Adrenal gland (tissue), 12 donors: ENCODE measurements around the gene TNIK. TPM values are rescaled to one million over a fixed set of nuclear protein-coding genes. Genes with fewer than 3 reads are reported as not detected.

ENCODE experiments used
- DNase-seq, 7 donors: peaks; one replicate each; pipeline ENCODE4 v3.0.0-alpha.2; 2019 to 2020
- H3K27ac ChIP-seq, 5 donors: fragments of 200-600 bp; sonication (generic) in 4 of 5; 1 replicate in 3 of 5; 2 replicates in 2 of 5; pipeline versions ENCODE4 v1.5.1 to v1.8.0; 2016 to 2020; ENCODE audit warnings: mild to moderate bottlenecking in 1 of 5
- H3K27me3 ChIP-seq: fragments of 200-600 bp; 2 replicates; pipeline ENCODE4 v1.8.0; 2021
- H3K36me3 ChIP-seq, 2 donors: fragments of 200-600 bp; replicated peaks in 1 of 2; 1 replicate in 1 of 2; 2 replicates in 1 of 2; pipeline versions ENCODE4 v1.5.1 to v1.8.0; 2018 to 2022
- H3K4me1 ChIP-seq, 2 donors: fragments of 200-600 bp; replicated peaks in 1 of 2; 1 replicate in 1 of 2; 2 replicates in 1 of 2; pipeline versions ENCODE4 v1.5.1 to v1.8.0; 2018 to 2021
- H3K4me3 ChIP-seq, 4 donors: fragments of 200-600 bp; sonication (generic) in 3 of 4; one replicate each; pipeline ENCODE4 v1.5.1; 2016 to 2018
- H3K9me3 ChIP-seq, 3 donors: fragments of 200-600 bp; sonication (generic) in 1 of 3; replicated peaks in 1 of 3; 1 replicate in 2 of 3; 2 replicates in 1 of 3; pipeline versions ENCODE4 v1.5.1 to v1.8.0; 2016 to 2021
- POLR2A ChIP-seq, 2 donors: fragments of 450-650 bp; IDR thresholded peaks; one replicate each; pipeline ENCODE4 v1.6.1; 2017; ENCODE audit warnings: antibody characterized with exemption in 2 of 2, mild to moderate bottlenecking in 2 of 2, moderate library complexity in 1 of 2
- WGBS, 4 donors: extraction: QIAGEN DNeasy Blood & Tissue Kit in 2 of 4; methylation state at CpG; one replicate each; pipeline versions ENCODE4 v1.1.5 to v1.1.7; 2013 to 2017; 5-methylcytosine and 5-hydroxymethylcytosine counted together
- intact Hi-C, 2 donors: fragments of 100-400 bp; cut with DNase I; formaldehyde crosslinking; loops; one replicate each; pipeline versions ENCODE4 v1.14.1 to v1.15.0; 2022 to 2023
- polyA plus RNA-seq, 3 donors: library from polyadenylated mRNA; stranded (reverse); fragments of 200-250 nt in 2 of 3; fragments of 350-450 nt in 1 of 3; fragmentation: Illumina TruSeq in 1 of 3; extraction: RNeasy Lipid Tissue Mini Kit (QIAGEN cat#74804) in 1 of 3; gene quantifications; one replicate each; pipeline ENCODE4 v1.2.3, GENCODE V29; 2013 to 2014
- total RNA-seq, 9 donors: library from RNA; depleted of rRNA in 4 of 9; stranded (reverse); fragments of >200 nt in 4 of 9; fragments of 120-200 nt in 1 of 9; fragmentation: NEBNext Ultra II Directional in 1 of 9; extraction: Animal tissue kit (Norgen Biotek cat#: 25700) in 1 of 9; gene quantifications; one replicate each; pipeline versions ENCODE4 v1.1.0 to v1.2.4, GENCODE V29; 2013 to 2023
- TF ChIP-seq, protein P1 (sequence below), 6 experiments: fragments of 450-650 bp in 4 of 6; fragments of 200-600 bp in 2 of 6; sonication (generic) in 1 of 6; IDR thresholded peaks; 1 replicate in 5 of 6; 2 replicates in 1 of 6; pipeline versions ENCODE4 v1.5.1 to v1.8.0; 2016 to 2021; ENCODE audit warnings: antibody characterized with exemption in 6 of 6, mild to moderate bottlenecking in 2 of 6, moderate library complexity in 1 of 6
- donor health status: healthy with polysubstance abuse.
- donor health status: Bipolar disorder and iron deficiency.
- donor health status: DM: yes; HTN: yes; CAD: no.
- donor health status: DM: no; HTN: no; CAD: no.
- donor health status: DM: no; HTN: no; CAD: no.
- donor health status: DM: yes; HTN: yes; CAD: no.

TNIK gene
- total and polyA plus RNA-seq, 12 donors: 4.9 to 33.1 (median 10.7) TPM

DNA sequence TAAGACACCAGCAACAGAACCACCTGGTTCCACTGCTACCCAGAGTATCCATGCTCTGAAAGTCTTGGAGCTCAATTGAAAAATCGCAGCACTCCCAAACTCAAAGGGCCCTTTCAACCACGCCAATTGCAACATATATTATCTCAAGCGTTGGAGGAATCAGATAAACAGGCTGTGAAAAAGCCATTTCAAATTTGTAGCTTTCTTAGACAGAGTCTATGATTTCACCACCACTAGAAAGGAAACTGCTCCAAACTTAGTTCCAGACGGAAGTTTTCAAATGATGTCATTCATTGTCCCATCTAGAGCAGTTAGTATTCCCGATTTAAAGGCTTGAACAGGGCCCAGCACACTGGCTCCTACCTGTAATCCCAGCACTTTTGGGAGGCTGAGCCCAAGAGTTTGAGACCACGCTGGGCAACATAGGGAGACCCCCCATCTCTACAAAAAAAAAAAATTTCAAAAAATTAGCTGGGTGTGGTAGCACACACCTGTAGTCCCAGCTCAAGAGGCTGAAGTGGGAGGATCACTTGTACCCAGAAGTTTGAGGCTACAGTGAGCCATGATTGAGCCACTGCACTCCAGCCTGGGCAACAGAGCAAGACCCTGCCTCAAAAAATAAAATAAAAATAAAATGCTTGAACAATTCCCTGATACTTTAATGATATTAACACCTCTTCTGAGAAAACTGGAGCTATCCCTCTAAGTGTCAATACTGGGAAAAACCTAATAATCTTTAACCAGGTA is 16.8 kb downstream of the TNIK start:
- no peaks in the 10 kb centered on the region for H3K27me3 ChIP-seq
- H3K36me3 ChIP-seq: no peaks in the 10 kb centered on the region
- no peak for TF ChIP-seq POLR2A (IDR thresholded peaks at IDR 0.05)
- TF ChIP-seq, protein P1, sequence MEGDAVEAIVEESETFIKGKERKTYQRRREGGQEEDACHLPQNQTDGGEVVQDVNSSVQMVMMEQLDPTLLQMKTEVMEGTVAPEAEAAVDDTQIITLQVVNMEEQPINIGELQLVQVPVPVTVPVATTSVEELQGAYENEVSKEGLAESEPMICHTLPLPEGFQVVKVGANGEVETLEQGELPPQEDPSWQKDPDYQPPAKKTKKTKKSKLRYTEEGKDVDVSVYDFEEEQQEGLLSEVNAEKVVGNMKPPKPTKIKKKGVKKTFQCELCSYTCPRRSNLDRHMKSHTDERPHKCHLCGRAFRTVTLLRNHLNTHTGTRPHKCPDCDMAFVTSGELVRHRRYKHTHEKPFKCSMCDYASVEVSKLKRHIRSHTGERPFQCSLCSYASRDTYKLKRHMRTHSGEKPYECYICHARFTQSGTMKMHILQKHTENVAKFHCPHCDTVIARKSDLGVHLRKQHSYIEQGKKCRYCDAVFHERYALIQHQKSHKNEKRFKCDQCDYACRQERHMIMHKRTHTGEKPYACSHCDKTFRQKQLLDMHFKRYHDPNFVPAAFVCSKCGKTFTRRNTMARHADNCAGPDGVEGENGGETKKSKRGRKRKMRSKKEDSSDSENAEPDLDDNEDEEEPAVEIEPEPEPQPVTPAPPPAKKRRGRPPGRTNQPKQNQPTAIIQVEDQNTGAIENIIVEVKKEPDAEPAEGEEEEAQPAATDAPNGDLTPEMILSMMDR (IDR thresholded peaks at IDR 0.05): no peak
- H3K4me3 ChIP-seq: no peak overlapping the region
- H3K4me1 ChIP-seq: peaks cover 0 to 6% of the 10 kb centered on the region in 2 donors
- 77 to 84% (median 80%) methylated on average over 6 of the region's 6 CpGs for WGBS, 4 donors
- no peak overlapping the region for H3K27ac ChIP-seq
- no peak for DNase-seq
- no peaks in the 10 kb centered on the region for H3K9me3 ChIP-seq
- intact Hi-C loops: no loop called here

DNA sequence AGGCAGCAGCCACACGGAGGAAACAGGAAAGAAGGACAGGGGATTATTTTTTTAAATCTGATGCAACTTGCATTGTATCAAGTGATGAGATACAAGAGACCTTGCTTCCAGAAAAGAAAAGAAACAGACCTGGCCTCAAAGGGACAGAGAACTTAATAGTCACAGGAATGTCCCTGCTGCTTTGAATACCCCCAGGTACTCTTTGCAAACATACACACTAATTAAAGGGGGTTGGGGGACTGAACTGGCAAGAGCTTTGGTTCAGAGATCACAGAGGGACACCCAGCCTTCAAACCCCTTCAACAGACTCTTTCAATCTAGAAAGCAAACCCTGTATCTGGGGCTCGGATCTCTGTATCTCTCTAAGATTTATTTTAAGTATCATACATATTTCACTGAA is 18.0 kb downstream of the TNIK start:
- Histone ChIP-seq H3K4me1 (peaks cover 0 to 3% of the 10 kb centered on the region in 2 donors), H3K27me3 (no peaks in the 10 kb centered on the region), H3K9me3 (no peaks in the 10 kb centered on the region), H3K4me3 (no peak overlapping the region), H3K27ac (no peak overlapping the region), H3K36me3 (no peaks in the 10 kb centered on the region)
- intact Hi-C loops: no loop called here
- no peak for DNase-seq
- TF ChIP-seq, protein P1 (IDR thresholded peaks at IDR 0.05): no peak
- TF ChIP-seq POLR2A (IDR thresholded peaks at IDR 0.05): no peak
- WGBS, 4 donors: 56 to 71% (median 65%) methylated on average over 2 of the region's 2 CpGs

DNA sequence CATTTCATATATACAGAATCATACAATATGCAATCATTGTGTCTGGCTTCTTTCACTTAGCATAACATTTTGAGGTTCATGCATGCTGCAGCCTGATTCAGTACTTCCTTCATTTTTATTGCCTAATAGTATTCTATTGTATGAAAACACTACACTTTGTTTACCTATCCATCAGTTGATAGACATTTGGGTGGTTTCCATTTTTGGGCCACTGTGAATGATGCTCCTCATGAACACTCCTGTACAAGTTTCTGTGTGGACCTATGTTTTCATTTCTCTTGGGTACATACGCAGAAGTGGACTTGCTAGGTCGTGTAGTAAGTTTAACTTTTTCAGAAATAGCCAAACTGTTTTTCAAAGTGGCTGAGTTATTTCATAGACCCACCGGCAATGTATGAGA is 18.8 kb downstream of the TNIK start:
- intact Hi-C loops: no loop called here
- no peaks in the 10 kb centered on the region for H3K9me3 ChIP-seq
- H3K4me3 ChIP-seq: no peak overlapping the region
- no peaks in the 10 kb centered on the region for H3K27me3 ChIP-seq
- H3K4me1 ChIP-seq: no peaks in the 10 kb centered on the region
- 89 to 96% (median 92%) methylated on average over 3 of the region's 3 CpGs for WGBS, 4 donors
- H3K36me3 ChIP-seq: no peaks in the 10 kb centered on the region
- TF ChIP-seq POLR2A (IDR thresholded peaks at IDR 0.05): no peak
- TF ChIP-seq, protein P1 (IDR thresholded peaks at IDR 0.05): no peak
- no peak for DNase-seq
- H3K27ac ChIP-seq: no peak overlapping the region

DNA sequence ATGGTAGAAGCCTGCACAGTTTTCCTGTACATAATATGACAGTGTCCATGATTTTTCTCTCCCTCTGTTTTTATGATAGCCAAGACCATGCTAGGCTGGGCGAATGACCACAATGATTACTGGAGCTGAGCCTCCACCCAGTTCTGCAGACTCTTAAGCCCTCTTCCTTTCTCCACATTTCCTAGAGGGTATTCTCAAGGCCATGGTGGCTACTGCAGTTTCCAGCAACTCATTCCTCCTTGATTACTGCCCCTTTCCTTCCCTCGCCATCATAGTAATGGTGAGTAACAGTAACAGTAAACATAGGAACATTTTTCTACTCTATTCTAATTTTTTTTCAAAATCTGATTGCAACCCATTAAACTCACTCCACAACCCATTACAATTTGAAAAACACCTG is 20.2 kb downstream of the TNIK start:
- no peaks in the 10 kb centered on the region for H3K36me3 ChIP-seq
- no peaks in the 10 kb centered on the region for H3K27me3 ChIP-seq
- TF ChIP-seq POLR2A (IDR thresholded peaks at IDR 0.05): no peak
- TF ChIP-seq, protein P1 (IDR thresholded peaks at IDR 0.05): no peak
- no peaks in the 10 kb centered on the region for H3K4me1 ChIP-seq
- no peak overlapping the region for H3K27ac ChIP-seq
- intact Hi-C loops: no loop called here
- 93 to 100% (median 94%) methylated on average over 2 of the region's 2 CpGs for WGBS, 4 donors
- no peak for DNase-seq
- H3K4me3 ChIP-seq: no peak overlapping the region
- H3K9me3 ChIP-seq: no peaks in the 10 kb centered on the region
